ENCODE data around the gene ADGRF3.

DNA sequence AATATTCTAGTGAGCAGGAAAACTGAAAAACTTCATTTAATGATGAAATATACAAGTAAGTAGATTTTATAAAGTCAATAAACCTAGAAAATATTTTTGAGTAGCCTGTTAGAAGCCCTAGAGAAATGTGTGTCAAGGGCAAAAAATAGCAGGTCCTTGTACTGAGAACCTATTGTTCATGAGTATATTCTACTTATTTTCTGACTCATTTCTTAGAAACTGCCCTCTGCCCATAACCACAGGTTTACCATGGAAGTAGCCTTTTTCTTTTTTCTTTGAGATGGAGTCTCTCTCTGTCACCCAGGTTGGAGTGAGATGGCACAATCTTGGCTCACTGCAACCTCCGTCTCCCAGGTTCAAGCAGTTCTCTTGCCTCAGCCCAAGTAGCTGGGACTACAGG lies 20.1 kb downstream of the ADGRF3 start:
- no peak for TF ChIP-seq FOXA1 (IDR thresholded peaks at IDR 0.05)
- TF ChIP-seq FOXA1 (CRISPR knock-in tag; IDR thresholded peaks at IDR 0.05): no peak
- no peak for TF ChIP-seq ZFP37 (CRISPR knock-in tag; IDR thresholded peaks at IDR 0.05; ENCODE audit: borderline replicate concordance)
- TF ChIP-seq, protein P1, sequence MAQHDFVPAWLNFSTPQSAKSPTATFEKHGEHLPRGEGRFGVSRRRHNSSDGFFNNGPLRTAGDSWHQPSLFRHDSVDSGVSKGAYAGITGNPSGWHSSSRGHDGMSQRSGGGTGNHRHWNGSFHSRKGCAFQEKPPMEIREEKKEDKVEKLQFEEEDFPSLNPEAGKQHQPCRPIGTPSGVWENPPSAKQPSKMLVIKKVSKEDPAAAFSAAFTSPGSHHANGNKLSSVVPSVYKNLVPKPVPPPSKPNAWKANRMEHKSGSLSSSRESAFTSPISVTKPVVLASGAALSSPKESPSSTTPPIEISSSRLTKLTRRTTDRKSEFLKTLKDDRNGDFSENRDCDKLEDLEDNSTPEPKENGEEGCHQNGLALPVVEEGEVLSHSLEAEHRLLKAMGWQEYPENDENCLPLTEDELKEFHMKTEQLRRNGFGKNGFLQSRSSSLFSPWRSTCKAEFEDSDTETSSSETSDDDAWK (CRISPR knock-in tag; IDR thresholded peaks at IDR 0.05): no peak
- TF ChIP-seq, protein P2, sequence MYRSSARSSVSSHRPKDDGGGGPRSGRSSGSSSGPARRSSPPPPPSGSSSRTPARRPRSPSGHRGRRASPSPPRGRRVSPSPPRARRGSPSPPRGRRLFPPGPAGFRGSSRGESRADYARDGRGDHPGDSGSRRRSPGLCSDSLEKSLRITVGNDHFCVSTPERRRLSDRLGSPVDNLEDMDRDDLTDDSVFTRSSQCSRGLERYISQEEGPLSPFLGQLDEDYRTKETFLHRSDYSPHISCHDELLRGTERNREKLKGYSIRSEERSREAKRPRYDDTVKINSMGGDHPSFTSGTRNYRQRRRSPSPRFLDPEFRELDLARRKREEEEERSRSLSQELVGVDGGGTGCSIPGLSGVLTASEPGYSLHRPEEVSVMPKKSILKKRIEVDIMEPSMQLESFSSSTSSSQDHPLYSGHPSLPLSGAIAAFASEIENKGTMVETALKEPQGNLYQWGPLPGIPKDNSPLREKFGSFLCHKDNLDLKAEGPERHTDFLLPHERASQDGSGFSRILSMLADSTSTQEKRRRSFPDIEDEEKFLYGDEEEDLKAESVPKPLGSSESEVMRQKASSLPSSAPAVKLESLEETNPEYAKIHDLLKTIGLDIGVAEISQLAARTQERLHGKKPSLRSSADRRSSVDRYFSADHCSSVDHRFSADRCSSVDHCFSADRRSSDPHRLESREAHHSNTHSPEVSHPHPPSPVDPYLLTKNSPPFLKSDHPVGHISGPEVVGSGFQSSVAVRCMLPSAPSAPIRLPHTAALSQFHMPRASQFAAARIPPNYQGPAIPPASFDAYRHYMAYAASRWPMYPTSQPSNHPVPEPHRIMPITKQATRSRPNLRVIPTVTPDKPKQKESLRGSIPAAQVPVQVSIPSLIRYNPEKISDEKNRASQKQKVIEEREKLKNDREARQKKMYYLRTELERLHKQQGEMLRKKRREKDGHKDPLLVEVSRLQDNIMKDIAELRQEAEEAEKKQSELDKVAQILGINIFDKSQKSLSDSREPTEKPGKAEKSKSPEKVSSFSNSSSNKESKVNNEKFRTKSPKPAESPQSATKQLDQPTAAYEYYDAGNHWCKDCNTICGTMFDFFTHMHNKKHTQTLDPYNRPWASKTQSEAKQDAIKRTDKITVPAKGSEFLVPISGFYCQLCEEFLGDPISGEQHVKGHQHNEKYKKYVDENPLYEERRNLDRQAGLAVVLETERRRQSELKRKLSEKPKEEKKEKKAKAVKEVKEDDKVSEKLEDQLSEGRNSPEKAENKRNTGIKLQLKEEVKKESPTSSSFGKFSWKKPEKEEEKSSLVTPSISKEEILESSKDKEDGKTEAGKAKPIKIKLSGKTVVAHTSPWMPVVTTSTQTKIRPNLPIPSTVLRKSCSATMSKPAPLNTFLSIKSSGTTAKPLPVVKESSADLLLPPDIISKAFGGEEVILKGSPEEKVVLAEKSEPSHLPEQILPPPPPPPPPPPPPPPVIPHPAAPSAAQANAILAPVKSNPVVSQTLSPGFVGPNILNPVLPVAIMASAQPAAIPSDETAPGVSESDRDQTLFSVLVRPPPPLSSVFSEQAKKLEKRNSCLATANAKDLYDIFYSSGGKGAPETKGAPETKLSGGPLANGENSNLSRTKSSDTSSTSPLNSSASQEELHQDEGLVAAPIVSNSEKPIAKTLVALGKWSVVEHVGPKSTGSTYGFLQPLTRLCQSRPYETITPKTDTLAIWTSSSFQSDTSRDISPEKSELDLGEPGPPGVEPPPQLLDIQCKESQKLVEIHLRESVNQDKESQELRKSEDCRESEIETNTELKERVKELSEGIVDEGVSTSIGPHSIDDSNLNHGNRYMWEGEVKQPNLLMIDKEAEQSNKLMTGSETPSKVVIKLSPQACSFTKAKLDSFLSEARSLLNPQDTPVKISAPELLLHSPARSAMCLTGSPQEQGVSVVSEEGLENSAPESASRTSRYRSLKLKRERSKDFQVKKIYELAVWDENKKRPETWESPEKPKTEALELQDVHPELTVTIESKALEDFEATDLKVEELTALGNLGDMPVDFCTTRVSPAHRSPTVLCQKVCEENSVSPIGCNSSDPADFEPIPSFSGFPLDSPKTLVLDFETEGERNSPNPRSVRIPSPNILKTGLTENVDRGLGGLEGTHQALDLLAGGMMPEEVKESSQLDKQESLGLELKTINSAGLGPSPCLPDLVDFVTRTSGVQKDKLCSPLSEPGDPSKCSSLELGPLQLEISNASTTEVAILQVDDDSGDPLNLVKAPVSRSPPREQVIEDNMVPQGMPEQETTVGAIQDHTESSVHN (CRISPR knock-in tag; IDR thresholded peaks at IDR 0.05): no peak
- TF ChIP-seq, protein P3, sequence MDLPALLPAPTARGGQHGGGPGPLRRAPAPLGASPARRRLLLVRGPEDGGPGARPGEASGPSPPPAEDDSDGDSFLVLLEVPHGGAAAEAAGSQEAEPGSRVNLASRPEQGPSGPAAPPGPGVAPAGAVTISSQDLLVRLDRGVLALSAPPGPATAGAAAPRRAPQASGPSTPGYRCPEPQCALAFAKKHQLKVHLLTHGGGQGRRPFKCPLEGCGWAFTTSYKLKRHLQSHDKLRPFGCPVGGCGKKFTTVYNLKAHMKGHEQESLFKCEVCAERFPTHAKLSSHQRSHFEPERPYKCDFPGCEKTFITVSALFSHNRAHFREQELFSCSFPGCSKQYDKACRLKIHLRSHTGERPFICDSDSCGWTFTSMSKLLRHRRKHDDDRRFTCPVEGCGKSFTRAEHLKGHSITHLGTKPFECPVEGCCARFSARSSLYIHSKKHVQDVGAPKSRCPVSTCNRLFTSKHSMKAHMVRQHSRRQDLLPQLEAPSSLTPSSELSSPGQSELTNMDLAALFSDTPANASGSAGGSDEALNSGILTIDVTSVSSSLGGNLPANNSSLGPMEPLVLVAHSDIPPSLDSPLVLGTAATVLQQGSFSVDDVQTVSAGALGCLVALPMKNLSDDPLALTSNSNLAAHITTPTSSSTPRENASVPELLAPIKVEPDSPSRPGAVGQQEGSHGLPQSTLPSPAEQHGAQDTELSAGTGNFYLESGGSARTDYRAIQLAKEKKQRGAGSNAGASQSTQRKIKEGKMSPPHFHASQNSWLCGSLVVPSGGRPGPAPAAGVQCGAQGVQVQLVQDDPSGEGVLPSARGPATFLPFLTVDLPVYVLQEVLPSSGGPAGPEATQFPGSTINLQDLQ (CRISPR knock-in tag; IDR thresholded peaks at IDR 0.05): no peak
- no peak for TF ChIP-seq ZNF768 (CRISPR knock-in tag; IDR thresholded peaks at IDR 0.05)
